Karpas-422 (cell line): ENCODE results near the gene GRAMD1B. TPM values are rescaled to one million over a fixed set of nuclear protein-coding genes. Genes with fewer than 3 reads are reported as not detected.
A peak's percentile ranks its signal among the peaks of the same experiment; 100 is the strongest.

ENCODE experiments used
- DNase-seq: peaks from one replicate; pipeline ENCODE4 v3.0.0-alpha.2; 2015
- H2AFZ ChIP-seq: fragments of 200-600 bp; sonication (generic); 2 replicates; pipeline ENCODE4 v1.6.1; 2014; ENCODE audit warnings: antibody characterized with exemption, low read length, mixed read lengths
- H3K27ac ChIP-seq: fragments of 200-600 bp; sonication (generic); 2 replicates; pipeline ENCODE4 v1.5.1; 2014; ENCODE audit warnings: mild to moderate bottlenecking, low read length, moderate library complexity
- H3K27me3 ChIP-seq: fragments of 200-600 bp; sonication (generic); 2 replicates; pipeline ENCODE4 v1.6.1; 2014; ENCODE audit warnings: low read length, mixed read lengths
- H3K36me3 ChIP-seq: fragments of 200-600 bp; sonication (generic); 2 replicates; pipeline ENCODE4 v1.6.1; 2014; ENCODE audit warnings: low read length, mixed read lengths; ENCODE audit not compliant: insufficient read depth
- H3K4me1 ChIP-seq: fragments of 200-600 bp; sonication (generic); 2 replicates; pipeline ENCODE4 v1.6.1; 2014; ENCODE audit warnings: mild to moderate bottlenecking, low read length, mixed read lengths
- H3K4me2 ChIP-seq: fragments of 200-600 bp; sonication (generic); 2 replicates; pipeline ENCODE4 v1.6.1; 2014; ENCODE audit warnings: low read length, low read depth, mild to moderate bottlenecking; ENCODE audit not compliant: poor library complexity, severe bottlenecking
- H3K4me3 ChIP-seq: fragments of 200-600 bp; sonication (generic); 2 replicates; pipeline ENCODE4 v1.5.1; 2014; ENCODE audit warnings: mild to moderate bottlenecking, antibody characterized with exemption, low read length, mixed read lengths
- H3K79me2 ChIP-seq: fragments of 200-600 bp; sonication (generic); 2 replicates; pipeline ENCODE4 v1.6.1; 2014; ENCODE audit warnings: mild to moderate bottlenecking, low read length, mixed read lengths
- H3K9ac ChIP-seq: fragments of 200-600 bp; sonication (generic); 2 replicates; pipeline ENCODE4 v1.6.0; 2014; ENCODE audit warnings: low read length
- H3K9me2 ChIP-seq: fragments of 200-600 bp; sonication (generic), shearing (Covaris generic); replicated peaks from 2 replicates; pipeline ENCODE4 v1.6.0; 2014; ENCODE audit warnings: mild to moderate bottlenecking, low read length, moderate library complexity; ENCODE audit not compliant: insufficient read depth
- H3K9me3 ChIP-seq: fragments of 300-700, 200-600 bp; sonication (generic); 2 replicates; pipeline ENCODE4 v1.6.1; 2014; ENCODE audit warnings: low read length, mixed read lengths
- H4K20me1 ChIP-seq: fragments of 200-600 bp; sonication (generic); 2 replicates; pipeline ENCODE4 v1.6.1; 2014; ENCODE audit warnings: mild to moderate bottlenecking, antibody characterized with exemption, low read length, low read depth; ENCODE audit not compliant: insufficient read depth
- total RNA-seq: library from RNA; depleted of rRNA; stranded (reverse); fragments of >200 nt; shearing (Covaris generic); gene quantifications from 2 replicates; pipeline ENCODE4 v1.2.3, GENCODE V29; 2014; ENCODE audit warnings: low replicate concordance

Gene GRAMD1B
- total RNA-seq, 1 experiment from 2014 or later = 79.0 TPM

GRCh38 chr11:123535401-123535800, 105.3 kb downstream of the GRAMD1B start:
- Histone ChIP-seq H3K4me2 (no peak overlapping the region), H3K36me3 (peaks cover 21% of the 10 kb centered on the region; the same call in 1 of the 2 replicates), H4K20me1 (no peaks in the 10 kb centered on the region), H3K9me2 (no peaks in the 10 kb centered on the region), H3K9ac (no peak overlapping the region), H3K9me3 (no peaks in the 10 kb centered on the region), H3K27ac (peak overlapping the region; percentile 42), H3K4me1 (peaks cover 67% of the 10 kb centered on the region), H3K79me2 (peaks cover 88% of the 10 kb centered on the region), H3K27me3 (no peaks in the 10 kb centered on the region), H3K4me3 (no peak overlapping the region), H2AFZ (no peak overlapping the region)
- no peak for DNase-seq

GRCh38 chr11:123536690-123537437, 106.8 kb downstream of the GRAMD1B start:
- Histone ChIP-seq H3K4me2 (no peak overlapping the region), H3K79me2 (peaks cover 89% of the 10 kb centered on the region), H3K4me3 (no peak overlapping the region), H2AFZ (no peak overlapping the region), H3K9me2 (no peaks in the 10 kb centered on the region), H3K36me3 (peaks cover 17% of the 10 kb centered on the region), H3K27ac (peak overlapping the region; percentile 62), H4K20me1 (no peaks in the 10 kb centered on the region), H3K9ac (no peak overlapping the region), H3K4me1 (peaks cover 80% of the 10 kb centered on the region), H3K27me3 (no peaks in the 10 kb centered on the region), H3K9me3 (no peaks in the 10 kb centered on the region)
- no peak for DNase-seq

- no peaks in the 10 kb centered on the region for H3K9me2 ChIP-seq
- H3K4me2 ChIP-seq = no peak overlapping the region
- H3K27ac ChIP-seq = peak overlapping the region; percentile 62
- no peak for DNase-seq
- no peak overlapping the region for H3K9ac ChIP-seq
- H3K79me2 ChIP-seq = peaks cover 87% of the 10 kb centered on the region
- H4K20me1 ChIP-seq = no peaks in the 10 kb centered on the region
- peaks cover 14% of the 10 kb centered on the region for H3K36me3 ChIP-seq
- no peaks in the 10 kb centered on the region for H3K9me3 ChIP-seq
- H3K4me3 ChIP-seq = no peak overlapping the region
- peaks cover 83% of the 10 kb centered on the region for H3K4me1 ChIP-seq
- H2AFZ ChIP-seq = no peak overlapping the region
- H3K27me3 ChIP-seq = no peaks in the 10 kb centered on the region
Measured at GRCh38 chr11:123537726-123538125, 107.7 kb downstream of the GRAMD1B start.

- peaks cover 83% of the 10 kb centered on the region for H3K79me2 ChIP-seq
- no peak overlapping the region for H3K4me3 ChIP-seq
- H2AFZ ChIP-seq = no peak overlapping the region
- peak overlapping the region; percentile 71 for H3K27ac ChIP-seq
- no peaks in the 10 kb centered on the region for H3K9me2 ChIP-seq
- no peaks in the 10 kb centered on the region for H3K27me3 ChIP-seq
- 0 out of 2 replicates have a peak, but pooled peaks cover 3% of the 10 kb centered on the region for H4K20me1 ChIP-seq
- peaks cover 9% of the 10 kb centered on the region; the same call in 1 of the 2 replicates for H3K36me3 ChIP-seq
- H3K4me2 ChIP-seq = peak overlapping the region; percentile 32
- DNase-seq = no peak
- peaks cover 93% of the 10 kb centered on the region for H3K4me1 ChIP-seq
- no peak overlapping the region for H3K9ac ChIP-seq
- no peaks in the 10 kb centered on the region for H3K9me3 ChIP-seq
Measured at GRCh38 chr11:123543797-123544196, 113.7 kb downstream of the GRAMD1B start.

GRCh38 chr11:123544631-123545375, 114.7 kb downstream of the GRAMD1B start:
- no peaks in the 10 kb centered on the region for H3K9me2 ChIP-seq
- H3K4me3 ChIP-seq = no peak overlapping the region
- no peaks in the 10 kb centered on the region for H3K9me3 ChIP-seq
- no peak overlapping the region; the same call in 1 of the 2 replicates for H3K9ac ChIP-seq
- H3K79me2 ChIP-seq = peaks cover 83% of the 10 kb centered on the region
- H3K36me3 ChIP-seq = peaks cover 7% of the 10 kb centered on the region; the same call in 1 of the 2 replicates
- H3K27me3 ChIP-seq = no peaks in the 10 kb centered on the region
- H4K20me1 ChIP-seq = 0 out of 2 replicates have a peak, but pooled peaks cover 3% of the 10 kb centered on the region
- no peak for DNase-seq
- H3K4me2 ChIP-seq = peak overlapping the region; percentile 26
- peaks cover 91% of the 10 kb centered on the region for H3K4me1 ChIP-seq
- H2AFZ ChIP-seq = no peak overlapping the region
- H3K27ac ChIP-seq = peak overlapping the region; percentile 71

- Histone ChIP-seq H3K4me1 (peaks cover 92% of the 10 kb centered on the region), H3K36me3 (peaks cover 4% of the 10 kb centered on the region), H3K27me3 (no peaks in the 10 kb centered on the region), H3K9me3 (no peaks in the 10 kb centered on the region), H3K27ac (peak overlapping the region; percentile 71), H3K79me2 (peaks cover 83% of the 10 kb centered on the region), H3K9ac (no peak overlapping the region), H4K20me1 (0 out of 2 replicates have a peak, but pooled peaks cover 3% of the 10 kb centered on the region), H3K4me2 (peak overlapping the region; percentile 32), H3K9me2 (no peaks in the 10 kb centered on the region), H2AFZ (no peak overlapping the region), H3K4me3 (no peak overlapping the region)
- DNase-seq = no peak
Measured at GRCh38 chr11:123545726-123546270, 115.7 kb downstream of the GRAMD1B start.

- Histone ChIP-seq H3K27me3 (no peaks in the 10 kb centered on the region), H3K4me3 (no peak overlapping the region), H4K20me1 (0 out of 2 replicates have a peak, but pooled peaks cover 3% of the 10 kb centered on the region), H3K79me2 (peaks cover 83% of the 10 kb centered on the region), H3K9me2 (no peaks in the 10 kb centered on the region), H3K4me2 (peak overlapping the region; percentile 32), H3K36me3 (peaks cover 3% of the 10 kb centered on the region), H2AFZ (no peak overlapping the region), H3K9ac (peak overlapping the region; percentile 36), H3K4me1 (peaks cover 92% of the 10 kb centered on the region), H3K27ac (peak overlapping the region; percentile 71), H3K9me3 (no peaks in the 10 kb centered on the region)
- no peak for DNase-seq
Measured at GRCh38 chr11:123546515-123546914, 116.4 kb downstream of the GRAMD1B start.

- H3K27me3 ChIP-seq = no peaks in the 10 kb centered on the region
Measured at GRCh38 chr11:123547180-123547579, 117.1 kb downstream of the GRAMD1B start.

More at GRCh38 chr11:123547180-123547579, 117.1 kb downstream of the GRAMD1B start:
- Histone ChIP-seq H3K4me2 (peak overlapping the region; percentile 24), H3K4me1 (peaks cover 91% of the 10 kb centered on the region), H2AFZ (no peak overlapping the region), H3K4me3 (no peak overlapping the region), H4K20me1 (0 out of 2 replicates have a peak, but pooled peaks cover 3% of the 10 kb centered on the region), H3K27ac (peak overlapping the region; percentile 71), H3K79me2 (peaks cover 81% of the 10 kb centered on the region), H3K9me3 (no peaks in the 10 kb centered on the region), H3K9me2 (no peaks in the 10 kb centered on the region), H3K9ac (peak overlapping the region; percentile 36), H3K36me3 (peaks cover 3% of the 10 kb centered on the region)
- DNase-seq = peak; percentile 62
